ENCODE results near the gene NT5C3A.
"Not testable (repeated sequence)": the region's sequence is repeated elsewhere in the genome, so short reads cannot be mapped to it uniquely, and the experiment has no call there.

The NT5C3A gene

DNA sequence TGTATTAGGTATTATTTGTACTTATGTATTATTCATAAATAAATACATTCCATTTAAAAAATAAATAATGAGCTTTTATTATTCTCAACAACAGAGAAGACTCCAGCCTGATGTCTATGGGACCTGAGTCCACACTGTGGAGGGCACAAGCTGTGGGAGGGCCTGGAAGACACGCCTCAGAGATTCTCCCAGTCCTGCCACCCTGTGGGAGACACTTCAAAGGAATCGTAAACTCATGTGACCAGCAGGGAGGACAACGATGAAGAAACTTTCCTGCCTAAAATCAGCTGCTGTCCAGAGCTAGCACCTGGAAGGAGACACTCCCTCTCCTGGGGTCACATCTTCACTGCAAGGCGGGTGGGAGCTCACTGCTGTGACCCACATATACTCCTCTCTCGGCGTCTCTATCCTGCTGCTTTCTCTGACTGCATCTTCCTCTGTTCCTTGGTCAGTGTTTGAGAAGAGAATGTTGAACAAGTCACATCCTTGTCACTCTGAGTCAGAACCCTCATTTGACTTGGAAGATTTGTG, 32.2 kb upstream of the NT5C3A start:
- not testable (repeated sequence) for H3K9ac ChIP-seq (ENCODE audit: low read length in 2 of 2); H3K27me3 ChIP-seq (ENCODE audit: control insufficient read depth in 1 of 2, insufficient read depth in 2 of 2, low read length in 2 of 2); H3K4me1 ChIP-seq (ENCODE audit: control insufficient read depth, insufficient read depth, low read length); H3K9me3 ChIP-seq (ENCODE audit: control insufficient read depth in 2 of 2, low read length in 2 of 2); H3K27ac ChIP-seq (ENCODE audit: low read length); H3K4me3 ChIP-seq (ENCODE audit: low read length in 2 of 2)
- peaks cover 23 to 42% of the 10 kb centered on the region in 2 donors for H3K36me3 ChIP-seq (ENCODE audit: control insufficient read depth in 2 of 2, insufficient read depth in 2 of 2, low read length in 2 of 2)

DNA sequence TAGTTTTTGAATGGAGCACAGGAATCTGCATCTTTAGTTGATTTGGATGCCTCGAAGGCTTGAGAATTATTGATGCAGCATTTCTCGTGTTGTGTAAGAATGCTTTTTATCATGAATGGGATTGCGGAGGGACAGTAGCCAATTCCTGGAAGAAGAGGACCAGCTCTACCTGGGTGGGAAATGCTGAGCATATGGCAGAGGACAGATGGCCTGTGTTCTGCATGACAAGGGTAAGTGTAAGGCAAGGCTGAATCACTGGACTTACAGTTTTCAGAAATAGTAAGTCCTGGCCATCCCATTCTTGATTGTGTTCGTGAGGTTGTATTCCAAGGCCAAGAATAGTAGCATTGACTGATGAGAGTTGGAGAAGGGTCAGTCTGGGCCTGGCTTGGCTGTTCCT, 30.7 kb upstream of the NT5C3A start:
- Histone ChIP-seq H3K9ac (ENCODE audit: low read length in 2 of 2) (no peak overlapping the region), H3K4me3 (ENCODE audit: low read length in 2 of 2) (no peak overlapping the region), H3K27ac (ENCODE audit: low read length) (no peak overlapping the region), H3K36me3 (ENCODE audit: control insufficient read depth in 2 of 2, insufficient read depth in 2 of 2, low read length in 2 of 2) (peaks cover 17 to 32% of the 10 kb centered on the region in 2 donors), H3K27me3 (ENCODE audit: control insufficient read depth in 1 of 2, insufficient read depth in 2 of 2, low read length in 2 of 2) (no peaks in the 10 kb centered on the region), H3K4me1 (ENCODE audit: control insufficient read depth, insufficient read depth, low read length) (no peaks in the 10 kb centered on the region), H3K9me3 (ENCODE audit: control insufficient read depth in 2 of 2, low read length in 2 of 2) (no peaks in the 10 kb centered on the region)

DNA sequence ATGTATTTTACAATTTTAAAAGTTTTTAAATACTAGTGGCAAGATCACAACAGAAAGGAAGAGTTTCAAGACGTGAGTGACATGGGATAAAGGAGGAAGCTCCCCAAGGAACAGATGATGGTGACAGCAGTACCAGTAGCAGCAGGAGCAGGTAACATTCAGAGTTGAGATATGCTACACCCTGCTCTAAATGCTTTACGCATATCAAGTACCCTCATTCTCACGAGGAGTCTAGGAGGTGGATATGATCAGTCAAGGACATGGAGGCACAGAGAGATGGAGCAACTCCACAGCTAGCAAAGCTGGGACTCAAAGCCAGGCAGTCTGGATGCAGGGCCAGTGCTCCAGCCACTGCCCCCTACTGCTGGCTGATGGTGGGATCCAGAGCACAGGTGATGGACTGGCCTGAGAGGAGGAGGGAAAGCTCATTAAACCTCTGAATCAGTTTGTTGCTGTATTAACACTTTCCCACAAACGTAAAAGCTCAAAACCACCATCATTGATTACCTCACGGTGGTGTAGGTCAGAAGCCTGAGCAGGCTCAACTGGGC, 29.1 kb upstream of the NT5C3A start:
- Histone ChIP-seq H3K4me3 (ENCODE audit: low read length in 2 of 2) (no peak overlapping the region), H3K4me1 (ENCODE audit: control insufficient read depth, insufficient read depth, low read length) (no peaks in the 10 kb centered on the region), H3K36me3 (ENCODE audit: control insufficient read depth in 2 of 2, insufficient read depth in 2 of 2, low read length in 2 of 2) (peaks cover 13 to 23% of the 10 kb centered on the region in 2 donors), H3K27ac (ENCODE audit: low read length) (no peak overlapping the region), H3K27me3 (ENCODE audit: control insufficient read depth in 1 of 2, insufficient read depth in 2 of 2, low read length in 2 of 2) (no peaks in the 10 kb centered on the region), H3K9ac (ENCODE audit: low read length in 2 of 2) (no peak overlapping the region), H3K9me3 (ENCODE audit: control insufficient read depth in 2 of 2, low read length in 2 of 2) (no peaks in the 10 kb centered on the region)

DNA sequence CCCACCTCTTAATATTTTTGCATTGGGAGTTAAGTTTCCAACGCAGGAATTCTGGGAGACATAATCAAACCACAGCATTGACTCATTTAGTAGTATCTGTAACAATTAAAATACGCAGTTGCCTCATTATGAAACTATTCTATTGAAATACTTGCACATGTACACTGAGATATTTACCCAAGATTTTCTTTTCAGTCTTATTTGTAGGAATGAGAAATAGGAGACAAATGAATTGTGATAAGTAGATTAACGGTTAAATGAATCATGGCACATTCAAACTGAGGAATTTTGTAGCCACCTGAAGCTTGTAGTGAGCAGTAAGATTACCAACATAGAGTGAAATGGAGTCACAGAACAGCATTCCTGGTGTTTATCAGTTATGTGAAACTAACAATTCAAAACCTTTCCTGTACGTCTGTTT, 28.5 kb upstream of the NT5C3A start:
- no peak overlapping the region for H3K27ac ChIP-seq (ENCODE audit: low read length)
- no peaks in the 10 kb centered on the region for H3K9me3 ChIP-seq (ENCODE audit: control insufficient read depth in 2 of 2, low read length in 2 of 2)
- H3K4me3 ChIP-seq (ENCODE audit: low read length in 2 of 2), result no peak overlapping the region
- H3K27me3 ChIP-seq (ENCODE audit: control insufficient read depth in 1 of 2, insufficient read depth in 2 of 2, low read length in 2 of 2), result no peaks in the 10 kb centered on the region
- peaks cover 9 to 17% of the 10 kb centered on the region in 2 donors for H3K36me3 ChIP-seq (ENCODE audit: control insufficient read depth in 2 of 2, insufficient read depth in 2 of 2, low read length in 2 of 2)
- no peaks in the 10 kb centered on the region for H3K4me1 ChIP-seq (ENCODE audit: control insufficient read depth, insufficient read depth, low read length)
- no peak overlapping the region for H3K9ac ChIP-seq (ENCODE audit: low read length in 2 of 2)

DNA sequence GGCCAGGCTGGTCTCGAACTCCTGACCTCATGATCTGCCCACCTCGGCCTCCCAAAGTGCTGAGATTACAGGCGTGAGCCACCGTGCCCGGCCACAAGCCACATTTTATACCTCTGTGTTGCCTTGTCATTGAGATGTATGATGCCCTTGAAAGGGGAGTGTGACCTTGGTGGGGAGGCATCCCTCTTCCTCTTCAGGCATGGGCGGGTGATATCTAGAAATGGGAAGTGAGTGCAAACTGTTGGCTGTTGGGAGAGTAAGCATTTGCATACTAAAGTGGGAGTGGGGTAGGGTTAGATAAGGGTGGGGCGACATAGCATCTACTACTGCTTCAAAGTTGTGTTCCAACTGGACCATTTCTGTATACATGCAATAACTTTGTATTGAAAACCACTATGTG, 26.6 kb upstream of the NT5C3A start:
- H3K4me3 ChIP-seq (ENCODE audit: low read length in 2 of 2), result no peak overlapping the region
- no peaks in the 10 kb centered on the region for H3K27me3 ChIP-seq (ENCODE audit: control insufficient read depth in 1 of 2, insufficient read depth in 2 of 2, low read length in 2 of 2)
- H3K4me1 ChIP-seq (ENCODE audit: control insufficient read depth, insufficient read depth, low read length), result no peaks in the 10 kb centered on the region
- H3K9me3 ChIP-seq (ENCODE audit: control insufficient read depth in 2 of 2, low read length in 2 of 2), result no peaks in the 10 kb centered on the region
- peaks cover 0 to 8% of the 10 kb centered on the region in 2 donors for H3K36me3 ChIP-seq (ENCODE audit: control insufficient read depth in 2 of 2, insufficient read depth in 2 of 2, low read length in 2 of 2)
- H3K27ac ChIP-seq (ENCODE audit: low read length), result no peak overlapping the region
- no peak overlapping the region for H3K9ac ChIP-seq (ENCODE audit: low read length in 2 of 2)

DNA sequence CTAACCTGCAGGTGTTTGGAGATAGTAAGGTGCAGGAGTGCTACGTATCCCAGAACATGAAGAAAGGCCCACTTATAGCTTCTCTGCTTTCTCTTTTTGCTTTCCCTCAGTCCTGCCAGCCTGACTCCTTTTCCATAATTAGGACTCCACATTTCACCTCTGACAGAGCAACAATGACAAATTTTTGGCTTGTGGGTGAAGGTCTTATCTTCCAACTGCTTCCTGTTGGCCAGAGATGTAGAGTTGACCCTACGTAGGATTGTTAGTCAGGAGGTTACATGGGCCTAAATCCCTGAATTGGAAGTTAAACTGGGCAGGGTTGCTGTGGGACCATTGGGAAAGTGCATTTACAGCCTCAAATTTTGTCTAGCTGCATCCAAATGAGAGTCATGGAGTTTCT, 25.3 kb upstream of the NT5C3A start:
- Histone ChIP-seq H3K4me3 (ENCODE audit: low read length in 2 of 2) (no peak overlapping the region), H3K9me3 (ENCODE audit: control insufficient read depth in 2 of 2, low read length in 2 of 2) (no peaks in the 10 kb centered on the region), H3K4me1 (ENCODE audit: control insufficient read depth, insufficient read depth, low read length) (no peaks in the 10 kb centered on the region), H3K36me3 (ENCODE audit: control insufficient read depth in 2 of 2, insufficient read depth in 2 of 2, low read length in 2 of 2) (no peaks in the 10 kb centered on the region), H3K9ac (ENCODE audit: low read length in 2 of 2) (no peak overlapping the region), H3K27me3 (ENCODE audit: control insufficient read depth in 1 of 2, insufficient read depth in 2 of 2, low read length in 2 of 2) (no peaks in the 10 kb centered on the region), H3K27ac (ENCODE audit: low read length) (no peak overlapping the region)

DNA sequence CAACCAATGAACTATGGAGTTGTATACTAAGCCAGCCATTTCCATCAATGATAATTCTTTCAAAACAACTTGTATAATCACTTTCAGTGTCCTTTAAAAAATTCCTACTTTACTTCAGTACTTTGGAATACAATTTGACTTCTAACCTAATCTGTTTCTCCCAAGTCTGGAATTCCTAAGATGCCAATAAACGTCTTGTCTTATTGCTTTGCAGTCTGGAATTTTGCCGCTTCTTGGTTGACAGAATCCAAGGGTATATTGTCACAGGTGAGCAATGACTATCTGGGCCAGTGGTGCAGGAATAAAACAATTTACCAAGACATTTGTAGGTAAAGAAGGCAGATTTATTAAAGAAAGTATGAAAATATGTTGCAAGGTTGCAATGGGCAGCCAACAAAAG, 24.8 kb upstream of the NT5C3A start:
- Histone ChIP-seq H3K27ac (ENCODE audit: low read length) (no peak overlapping the region), H3K4me3 (ENCODE audit: low read length in 2 of 2) (no peak overlapping the region), H3K4me1 (ENCODE audit: control insufficient read depth, insufficient read depth, low read length) (no peaks in the 10 kb centered on the region), H3K36me3 (ENCODE audit: control insufficient read depth in 2 of 2, insufficient read depth in 2 of 2, low read length in 2 of 2) (no peaks in the 10 kb centered on the region), H3K9me3 (ENCODE audit: control insufficient read depth in 2 of 2, low read length in 2 of 2) (no peaks in the 10 kb centered on the region), H3K9ac (ENCODE audit: low read length in 2 of 2) (no peak overlapping the region), H3K27me3 (ENCODE audit: control insufficient read depth in 1 of 2, insufficient read depth in 2 of 2, low read length in 2 of 2) (no peaks in the 10 kb centered on the region)

DNA sequence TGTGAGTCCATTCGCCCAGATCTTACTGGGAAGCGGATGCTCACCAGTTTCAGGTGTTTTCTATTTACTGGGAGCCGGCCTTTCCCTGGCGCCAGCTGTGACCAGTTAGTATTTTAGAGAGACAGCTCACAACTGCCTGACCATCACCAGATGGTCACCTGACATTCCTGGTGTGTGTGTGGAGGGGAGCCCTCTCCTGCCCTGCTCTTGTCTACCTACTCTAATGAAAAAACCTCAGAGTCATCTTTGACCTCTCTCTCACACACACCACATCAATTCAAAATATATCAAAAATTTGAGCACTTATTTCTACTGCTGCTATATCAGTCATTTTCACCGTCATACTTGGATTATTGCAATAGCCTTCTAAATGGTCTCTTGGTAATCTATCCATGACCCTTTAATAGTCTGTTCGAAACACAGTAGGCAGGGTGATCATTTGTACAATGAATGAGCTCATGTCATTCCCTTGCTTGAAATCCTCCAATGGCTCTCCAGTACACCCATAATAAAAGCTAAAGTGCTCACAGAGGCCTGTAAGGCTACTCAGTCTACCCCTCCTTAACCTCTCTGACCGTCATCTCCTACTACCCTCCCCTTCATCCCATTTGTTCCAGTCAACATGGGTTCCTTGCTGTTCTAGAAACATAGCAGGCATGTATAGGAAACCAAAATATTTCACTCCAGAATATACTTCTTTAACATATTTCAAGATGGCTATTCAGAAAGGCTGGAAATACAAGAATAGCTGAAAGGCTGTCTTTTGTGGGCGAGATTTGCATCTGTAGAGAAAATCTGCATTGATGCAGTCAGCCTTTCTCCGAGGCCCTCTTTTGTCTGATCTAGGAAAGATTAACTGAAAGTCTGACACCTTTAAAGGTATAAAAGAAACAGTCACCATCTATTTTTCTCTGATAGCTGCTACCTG, 17.5 kb upstream of the NT5C3A start:
- no peak overlapping the region for H3K27ac ChIP-seq (ENCODE audit: low read length)
- no peak overlapping the region for H3K4me3 ChIP-seq (ENCODE audit: low read length in 2 of 2)
- H3K4me1 ChIP-seq (ENCODE audit: control insufficient read depth, insufficient read depth, low read length), result no peaks in the 10 kb centered on the region
- H3K36me3 ChIP-seq (ENCODE audit: control insufficient read depth in 2 of 2, insufficient read depth in 2 of 2, low read length in 2 of 2), result no peaks in the 10 kb centered on the region
- no peak overlapping the region for H3K9ac ChIP-seq (ENCODE audit: low read length in 2 of 2)
- no peaks in the 10 kb centered on the region for H3K27me3 ChIP-seq (ENCODE audit: control insufficient read depth in 1 of 2, insufficient read depth in 2 of 2, low read length in 2 of 2)
- no peaks in the 10 kb centered on the region for H3K9me3 ChIP-seq (ENCODE audit: control insufficient read depth in 2 of 2, low read length in 2 of 2)

DNA sequence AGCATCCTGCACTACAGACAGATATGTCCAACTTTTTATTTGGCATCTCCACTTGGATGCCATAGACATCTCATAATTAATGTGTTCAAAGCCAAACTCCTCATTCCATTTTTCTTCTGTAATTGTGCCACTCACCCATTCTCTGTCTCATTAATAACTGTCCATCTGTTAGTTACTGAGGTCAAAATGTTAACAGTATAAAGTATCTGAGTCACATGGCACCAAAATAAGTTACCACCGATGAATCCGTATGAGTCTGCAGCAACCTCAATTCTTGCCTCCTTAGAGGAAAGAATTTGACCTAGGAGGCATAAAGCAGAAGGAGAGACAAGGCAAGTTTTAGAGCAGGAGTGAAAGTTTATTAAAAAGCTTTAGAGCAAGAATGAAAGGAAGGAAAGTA, 16.5 kb upstream of the NT5C3A start:
- Histone ChIP-seq H3K4me3 (ENCODE audit: low read length in 2 of 2) (no peak overlapping the region), H3K9me3 (ENCODE audit: control insufficient read depth in 2 of 2, low read length in 2 of 2) (no peaks in the 10 kb centered on the region), H3K36me3 (ENCODE audit: control insufficient read depth in 2 of 2, insufficient read depth in 2 of 2, low read length in 2 of 2) (no peaks in the 10 kb centered on the region), H3K4me1 (ENCODE audit: control insufficient read depth, insufficient read depth, low read length) (no peaks in the 10 kb centered on the region), H3K27ac (ENCODE audit: low read length) (no peak overlapping the region), H3K27me3 (ENCODE audit: control insufficient read depth in 1 of 2, insufficient read depth in 2 of 2, low read length in 2 of 2) (no peaks in the 10 kb centered on the region), H3K9ac (ENCODE audit: low read length in 2 of 2) (no peak overlapping the region)

DNA sequence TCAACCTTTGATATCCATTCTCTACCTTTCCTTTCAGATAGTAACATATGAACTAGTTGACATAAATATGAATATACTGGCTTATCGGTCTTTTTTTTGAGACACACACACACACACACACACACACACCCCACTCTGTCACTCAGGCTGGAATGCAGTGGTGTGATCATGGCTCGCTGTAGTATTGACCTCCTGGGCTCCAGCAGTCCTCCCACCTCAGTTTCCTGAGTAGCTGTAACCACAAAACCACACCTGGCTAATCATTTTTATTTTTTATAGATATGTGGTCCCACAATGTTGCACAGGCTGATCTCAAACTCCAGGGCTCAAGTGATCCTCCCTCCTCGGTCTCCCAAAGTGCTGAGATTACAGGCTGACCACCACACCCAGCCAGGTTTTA, 14.2 kb upstream of the NT5C3A start:
- H3K36me3 ChIP-seq (ENCODE audit: control insufficient read depth in 2 of 2, insufficient read depth in 2 of 2, low read length in 2 of 2), result no peaks in the 10 kb centered on the region
- no peaks in the 10 kb centered on the region for H3K9me3 ChIP-seq (ENCODE audit: control insufficient read depth in 2 of 2, low read length in 2 of 2)
- H3K9ac ChIP-seq (ENCODE audit: low read length in 2 of 2), result no peak overlapping the region
- H3K27ac ChIP-seq (ENCODE audit: low read length), result no peak overlapping the region
- H3K4me1 ChIP-seq (ENCODE audit: control insufficient read depth, insufficient read depth, low read length), result peaks cover 4% of the 10 kb centered on the region
- H3K27me3 ChIP-seq (ENCODE audit: control insufficient read depth in 1 of 2, insufficient read depth in 2 of 2, low read length in 2 of 2), result no peaks in the 10 kb centered on the region
- H3K4me3 ChIP-seq (ENCODE audit: low read length in 2 of 2), result no peak overlapping the region

Measured in stomach smooth muscle (tissue), 2 donors.